Mesenchymal stem cell (in vitro differentiated cells and primary cell): ENCODE data around the gene TMSB15B.
"Not testable (repeated sequence)": the region's sequence is repeated elsewhere in the genome, so short reads cannot be mapped to it uniquely, and the experiment has no call there.

Source experiments
- DNase-seq: peaks from one replicate; pipeline ENCODE4 v3.0.0-alpha.2; 2013
- H2AFZ ChIP-seq: one replicate; pipeline ENCODE4 v1.6.1; 2013; ENCODE audit warnings: low read depth, mild to moderate bottlenecking, control low read depth, inconsistent platforms, low read length, moderate library complexity
- H2AK5ac ChIP-seq: 2 replicates; pipeline ENCODE4 v1.6.1; 2013; ENCODE audit warnings: low read length, moderate library complexity, mild to moderate bottlenecking, inconsistent platforms; ENCODE audit not compliant: severe bottlenecking
- H2BK120ac ChIP-seq: one replicate; pipeline ENCODE4 v1.6.1; 2013; ENCODE audit warnings: low read depth, mild to moderate bottlenecking, inconsistent platforms, low read length, moderate library complexity
- H2BK12ac ChIP-seq, 2 experiments: one replicate each; pipeline ENCODE4 v1.6.1; 2013; ENCODE audit warnings: inconsistent platforms in 2 of 2, low read length in 2 of 2, mild to moderate bottlenecking in 2 of 2, moderate library complexity in 2 of 2, control low read depth in 1 of 2
- H2BK15ac ChIP-seq: one replicate; pipeline ENCODE4 v1.6.1; 2013; ENCODE audit warnings: mild to moderate bottlenecking, low read depth, inconsistent platforms; ENCODE audit not compliant: poor library complexity, severe bottlenecking
- H2BK5ac ChIP-seq: 2 replicates; pipeline ENCODE4 v1.6.1; 2013; ENCODE audit warnings: low read depth, mild to moderate bottlenecking, low read length, control low read depth, inconsistent platforms; ENCODE audit not compliant: poor library complexity, severe bottlenecking
- H3K14ac ChIP-seq, 2 experiments: one replicate each; pipeline ENCODE4 v1.6.1; 2013; ENCODE audit warnings: inconsistent platforms in 2 of 2, low read length in 2 of 2, control low read depth in 1 of 2, mild to moderate bottlenecking in 1 of 2, moderate library complexity in 1 of 2
- H3K18ac ChIP-seq, 2 experiments: one replicate each; pipeline ENCODE4 v1.6.1; 2013; ENCODE audit warnings: inconsistent platforms in 2 of 2, low read length in 2 of 2, control low read depth in 1 of 2, low read depth in 1 of 2, mild to moderate bottlenecking in 1 of 2
- H3K23ac ChIP-seq, 2 experiments: one replicate each; pipeline ENCODE4 v1.6.1; 2013; ENCODE audit warnings: inconsistent platforms in 2 of 2, low read length in 2 of 2, mild to moderate bottlenecking in 2 of 2, moderate library complexity in 2 of 2, control low read depth in 1 of 2
- H3K27ac ChIP-seq: 2 replicates; pipeline ENCODE4 v1.5.1; 2013; ENCODE audit warnings: mild to moderate bottlenecking, moderate library complexity, low read length, control low read depth, inconsistent platforms; ENCODE audit not compliant: poor library complexity, severe bottlenecking
- H3K27me3 ChIP-seq, 2 experiments: 2 replicates each; pipeline versions ENCODE4 v1.6.1 to v1.7.0; 2013; ENCODE audit warnings: low read length in 2 of 2, mild to moderate bottlenecking in 2 of 2, moderate library complexity in 2 of 2, control low read depth in 1 of 2, inconsistent platforms in 1 of 2; ENCODE audit not compliant: control insufficient read depth in 1 of 2, insufficient read depth in 1 of 2
- H3K36me3 ChIP-seq, 2 experiments: 2 replicates each; pipeline versions ENCODE4 v1.6.1 to v1.7.0; 2013; ENCODE audit warnings: low read length in 2 of 2, control low read depth in 1 of 2, inconsistent platforms in 1 of 2, low read depth in 1 of 2, mild to moderate bottlenecking in 1 of 2; ENCODE audit not compliant: insufficient read depth in 2 of 2, control insufficient read depth in 1 of 2
- H3K4ac ChIP-seq, 2 experiments: one replicate each; pipeline ENCODE4 v1.6.1; 2013; ENCODE audit warnings: inconsistent platforms in 2 of 2, low read length in 2 of 2, mild to moderate bottlenecking in 2 of 2, moderate library complexity in 2 of 2, control low read depth in 1 of 2, low read depth in 1 of 2
- H3K4me1 ChIP-seq: 2 replicates; pipeline ENCODE4 v1.6.1; 2013; ENCODE audit warnings: low read depth, low read length, control low read depth; ENCODE audit not compliant: control insufficient read depth, insufficient read depth
- H3K4me2 ChIP-seq: 2 replicates; pipeline ENCODE4 v1.6.1; 2013; ENCODE audit warnings: low read length, mild to moderate bottlenecking, inconsistent platforms; ENCODE audit not compliant: poor library complexity, severe bottlenecking
- H3K4me3 ChIP-seq, 2 experiments: 2 replicates each; pipeline versions ENCODE4 v1.5.1 to v1.7.0; 2013; ENCODE audit warnings: low read length in 2 of 2, mild to moderate bottlenecking in 2 of 2, control low read depth in 1 of 2, low read depth in 1 of 2; ENCODE audit not compliant: insufficient read depth in 1 of 2
- H3K79me1 ChIP-seq: replicated peaks from 2 replicates; pipeline ENCODE4 v1.6.1; 2013; ENCODE audit warnings: mild to moderate bottlenecking, control low read depth, low read length, inconsistent platforms; ENCODE audit not compliant: poor library complexity, severe bottlenecking
- H3K9ac ChIP-seq: 2 replicates; pipeline ENCODE4 v1.7.0; 2013; ENCODE audit warnings: mild to moderate bottlenecking, low read length, moderate library complexity
- H3K9me3 ChIP-seq: 2 replicates; pipeline ENCODE4 v1.7.0; 2013; ENCODE audit warnings: mild to moderate bottlenecking, low read length; ENCODE audit not compliant: control insufficient read depth
- H4K8ac ChIP-seq: one replicate; pipeline ENCODE4 v1.6.1; 2013; ENCODE audit warnings: inconsistent platforms, mild to moderate bottlenecking, low read length, moderate library complexity
- H4K91ac ChIP-seq: one replicate; pipeline ENCODE4 v1.6.1; 2013; ENCODE audit warnings: mild to moderate bottlenecking, low read length, inconsistent platforms
- WGBS: methylation state at CpG from one replicate; pipeline ENCODE4 v1.1.7; 2013; ENCODE audit warnings: mixed read lengths; 5-methylcytosine and 5-hydroxymethylcytosine counted together

Gene TMSB15B

GRCh38 chrX:103927633-103928032 lies 34.8 kb upstream of the TMSB15B start:
- H3K4me1 ChIP-seq, result no peaks in the 10 kb centered on the region
- no peak overlapping the region for H2BK12ac ChIP-seq
- H2AFZ ChIP-seq, result no peak overlapping the region
- no peak for DNase-seq
- H2BK15ac ChIP-seq, result no peak overlapping the region
- H3K18ac ChIP-seq, result no peak overlapping the region
- no peak overlapping the region for H3K14ac ChIP-seq
- H3K27ac ChIP-seq, result no peak overlapping the region
- H3K4me2 ChIP-seq, result no peak overlapping the region
- H3K4me3 ChIP-seq, result no peak overlapping the region
- H4K8ac ChIP-seq, result no peak overlapping the region
- no peak overlapping the region for H3K9ac ChIP-seq
- H2BK5ac ChIP-seq, result no peak overlapping the region
- H3K4ac ChIP-seq, result no peak overlapping the region
- 81% methylated on average over 3 of the region's 4 CpGs for WGBS
- peaks cover 6% of the 10 kb centered on the region for H3K79me1 ChIP-seq
- H4K91ac ChIP-seq, result no peak overlapping the region
- no peak overlapping the region for H2AK5ac ChIP-seq
- peaks cover 0 to 7% of the 10 kb centered on the region in 2 experiments for H3K27me3 ChIP-seq
- no peak overlapping the region for H3K23ac ChIP-seq
- H2BK120ac ChIP-seq, result no peak overlapping the region
- H3K9me3 ChIP-seq, result no peaks in the 10 kb centered on the region
- H3K36me3 ChIP-seq, result no peaks in the 10 kb centered on the region

- Histone ChIP-seq H3K4me3 (no peak overlapping the region), H3K36me3 (no peaks in the 10 kb centered on the region), H3K9me3 (no peaks in the 10 kb centered on the region), H3K14ac (no peak overlapping the region), H3K9ac (no peak overlapping the region), H2AFZ (no peak overlapping the region), H2AK5ac (no peak overlapping the region), H3K23ac (no peak overlapping the region), H3K4me2 (no peak overlapping the region), H2BK5ac (no peak overlapping the region), H4K91ac (no peak overlapping the region), H2BK15ac (no peak overlapping the region), H2BK12ac (no peak overlapping the region), H3K79me1 (peaks cover 2% of the 10 kb centered on the region), H4K8ac (no peak overlapping the region), H3K4me1 (no peaks in the 10 kb centered on the region), H3K4ac (no peak overlapping the region), H3K27me3 (peaks cover 0 to 7% of the 10 kb centered on the region in 2 experiments), H3K27ac (no peak overlapping the region), H2BK120ac (no peak overlapping the region), H3K18ac (no peak overlapping the region)
- WGBS, result 91% methylated on average over 3 of the region's 4 CpGs
- no peak for DNase-seq
Measured at GRCh38 chrX:103932133-103932532, 30.3 kb upstream of the TMSB15B start.

GRCh38 chrX:103940257-103940656 lies 22.2 kb upstream of the TMSB15B start:
- not testable (repeated sequence) for H3K9ac ChIP-seq, H2BK12ac ChIP-seq, H3K4ac ChIP-seq, H3K4me3 ChIP-seq, H2BK120ac ChIP-seq, H3K4me1 ChIP-seq, H2AK5ac ChIP-seq, H4K91ac ChIP-seq, H3K36me3 ChIP-seq, H2BK15ac ChIP-seq, H3K27me3 ChIP-seq, H3K79me1 ChIP-seq, H3K14ac ChIP-seq, H3K9me3 ChIP-seq, H3K27ac ChIP-seq, H2AFZ ChIP-seq, H2BK5ac ChIP-seq, H3K4me2 ChIP-seq, H4K8ac ChIP-seq, H3K23ac ChIP-seq, H3K18ac ChIP-seq
- WGBS, result 63% methylated on average over 6 of the region's 6 CpGs
- peak; percentile 1 for DNase-seq

GRCh38 chrX:103941201-103941975 lies 21.0 kb upstream of the TMSB15B start:
- Histone ChIP-seq H3K4ac (no peak overlapping the region), H3K23ac (no peak overlapping the region), H3K18ac (no peak overlapping the region), H4K91ac (no peak overlapping the region), H2BK5ac (no peak overlapping the region), H2AK5ac (no peak overlapping the region), H2BK12ac (no peak overlapping the region), H3K9ac (no peak overlapping the region), H3K4me3 (no peak overlapping the region), H3K36me3 (no peaks in the 10 kb centered on the region), H2AFZ (no peak overlapping the region), H3K9me3 (no peaks in the 10 kb centered on the region), H3K4me2 (no peak overlapping the region), H3K27ac (no peak overlapping the region), H3K14ac (no peak overlapping the region), H2BK15ac (no peak overlapping the region), H3K4me1 (peaks cover 2% of the 10 kb centered on the region), H2BK120ac (no peak overlapping the region), H3K27me3 (peaks cover 0 to 7% of the 10 kb centered on the region in 2 experiments), H4K8ac (no peak overlapping the region), H3K79me1 (peaks cover 4% of the 10 kb centered on the region)
- WGBS, result 0% methylated on average over 1 of the region's 3 CpGs
- peak; percentile 44 for DNase-seq
